GM19193 (cell line): ENCODE results near the gene TYMS.

Experiments used
- POLR2A ChIP-seq: IDR thresholded peaks from 4 replicates; pipeline ENCODE4 v1.6.1; 2011; ENCODE audit not compliant: insufficient read depth, insufficient read length; ENCODE audit errors: extremely low read depth

The TYMS gene

DNA sequence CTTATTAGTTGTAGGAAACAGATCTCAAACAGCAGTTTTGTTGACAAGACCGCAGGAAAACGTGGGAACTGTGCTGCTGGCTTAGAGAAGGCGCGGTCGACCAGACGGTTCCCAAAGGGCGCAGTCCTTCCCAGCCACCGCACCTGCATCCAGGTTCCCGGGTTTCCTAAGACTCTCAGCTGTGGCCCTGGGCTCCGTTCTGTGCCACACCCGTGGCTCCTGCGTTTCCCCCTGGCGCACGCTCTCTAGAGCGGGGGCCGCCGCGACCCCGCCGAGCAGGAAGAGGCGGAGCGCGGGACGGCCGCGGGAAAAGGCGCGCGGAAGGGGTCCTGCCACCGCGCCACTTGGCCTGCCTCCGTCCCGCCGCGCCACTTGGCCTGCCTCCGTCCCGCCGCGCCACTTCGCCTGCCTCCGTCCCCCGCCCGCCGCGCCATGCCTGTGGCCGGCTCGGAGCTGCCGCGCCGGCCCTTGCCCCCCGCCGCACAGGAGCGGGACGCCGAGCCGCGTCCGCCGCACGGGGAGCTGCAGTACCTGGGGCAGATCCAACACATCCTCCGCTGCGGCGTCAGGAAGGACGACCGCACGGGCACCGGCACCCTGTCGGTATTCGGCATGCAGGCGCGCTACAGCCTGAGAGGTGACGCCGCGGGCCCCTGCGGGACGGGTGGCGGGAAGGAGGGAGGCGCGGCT lies at the start of gene TYMS:
Gene TYMS, plus strand, starts transcription at position 343 of the 690 bp plus-strand sequence. Its CDS starts 90 bp downstream, at position 433.
- TF ChIP-seq POLR2A, result no peak

- no peak for TF ChIP-seq POLR2A
Measured at GRCh38 chr18:607930-608329, 49.5 kb upstream of the TYMS start.

- TF ChIP-seq POLR2A, result no peak
Measured at GRCh38 chr18:610214-610928, 47.1 kb upstream of the TYMS start.

DNA sequence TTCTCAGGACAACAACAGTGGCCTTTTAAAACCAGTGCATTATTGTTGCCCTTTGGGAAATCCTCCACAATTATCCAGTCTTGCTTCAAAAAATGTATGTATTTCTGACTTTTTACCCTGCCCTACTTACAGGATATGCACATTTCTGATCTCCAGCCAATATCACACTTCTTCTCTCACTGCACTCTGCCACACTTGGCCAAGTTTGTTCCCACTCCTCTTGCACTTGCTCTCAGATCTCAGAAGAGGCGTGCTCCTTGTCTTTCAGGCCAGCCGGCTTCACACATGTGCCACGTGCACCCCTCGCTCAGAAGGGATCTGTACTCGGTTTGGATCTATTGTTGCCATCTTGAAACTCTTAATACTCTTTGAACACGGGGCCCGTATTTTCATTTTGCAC lies 45.3 kb upstream of the TYMS start:
- no peak for TF ChIP-seq POLR2A

DNA sequence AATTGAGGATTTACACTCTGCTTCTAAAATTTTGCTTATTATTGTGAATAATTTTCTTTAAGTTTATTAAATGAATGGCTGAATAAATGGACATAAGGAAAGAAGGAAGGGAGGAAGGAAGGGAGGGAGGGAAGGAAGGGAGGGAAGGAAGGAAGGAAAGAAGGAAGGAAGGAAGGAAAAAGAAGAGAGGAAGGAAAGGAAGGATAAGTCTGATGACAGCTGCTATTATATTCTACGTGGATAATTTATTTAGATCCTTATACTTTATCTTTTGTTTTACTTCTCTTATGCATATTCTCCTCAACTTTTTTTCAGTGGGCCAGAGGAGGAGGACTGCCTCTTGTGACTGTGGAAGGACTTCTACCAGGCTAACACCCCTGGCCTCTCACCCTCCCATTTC lies 43.3 kb upstream of the TYMS start:
- no peak for TF ChIP-seq POLR2A

DNA sequence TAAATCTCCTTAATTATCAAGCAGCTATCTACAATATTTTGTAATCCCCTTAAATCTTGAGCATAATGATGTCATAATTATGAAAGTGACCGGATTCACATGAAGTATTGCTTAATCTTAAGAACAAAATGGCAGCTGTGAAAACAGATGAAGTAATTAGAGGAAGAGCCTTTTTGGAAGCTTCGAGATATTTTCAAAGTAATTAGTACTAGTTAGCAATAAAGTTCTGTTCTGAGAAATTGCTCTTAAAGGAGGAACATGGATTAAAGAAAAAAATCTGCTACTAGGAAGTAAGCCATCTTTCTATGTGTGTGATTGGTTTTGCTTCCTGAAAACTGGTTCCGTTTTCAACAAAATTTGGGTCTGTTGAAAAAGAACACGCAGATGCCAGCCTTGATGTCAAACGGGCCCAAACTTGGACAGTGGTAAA lies 42.3 kb upstream of the TYMS start:
- TF ChIP-seq POLR2A, result no peak

DNA sequence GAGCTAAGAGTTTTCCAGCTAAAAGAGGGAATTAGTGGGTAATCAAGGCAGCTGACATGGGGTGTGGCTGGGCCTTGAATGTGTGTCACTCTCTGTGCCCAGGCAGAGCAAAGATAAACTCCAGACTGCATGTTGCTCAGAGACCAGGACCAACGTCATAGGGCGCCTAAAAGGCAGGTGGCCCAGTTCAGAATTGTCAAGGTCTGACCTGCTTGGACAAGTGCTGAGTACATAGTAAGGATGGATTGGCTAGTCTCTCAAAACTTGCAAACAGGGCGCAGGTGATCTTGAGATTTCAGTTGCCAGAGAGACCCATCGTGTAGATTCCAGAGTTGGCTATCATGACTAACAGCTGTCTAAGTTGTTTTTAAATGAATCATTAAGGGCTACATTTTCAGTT lies 41.7 kb upstream of the TYMS start:
- no peak for TF ChIP-seq POLR2A

GRCh38 chr18:616380-616995 lies 41.0 kb upstream of the TYMS start:
- no peak for TF ChIP-seq POLR2A

DNA sequence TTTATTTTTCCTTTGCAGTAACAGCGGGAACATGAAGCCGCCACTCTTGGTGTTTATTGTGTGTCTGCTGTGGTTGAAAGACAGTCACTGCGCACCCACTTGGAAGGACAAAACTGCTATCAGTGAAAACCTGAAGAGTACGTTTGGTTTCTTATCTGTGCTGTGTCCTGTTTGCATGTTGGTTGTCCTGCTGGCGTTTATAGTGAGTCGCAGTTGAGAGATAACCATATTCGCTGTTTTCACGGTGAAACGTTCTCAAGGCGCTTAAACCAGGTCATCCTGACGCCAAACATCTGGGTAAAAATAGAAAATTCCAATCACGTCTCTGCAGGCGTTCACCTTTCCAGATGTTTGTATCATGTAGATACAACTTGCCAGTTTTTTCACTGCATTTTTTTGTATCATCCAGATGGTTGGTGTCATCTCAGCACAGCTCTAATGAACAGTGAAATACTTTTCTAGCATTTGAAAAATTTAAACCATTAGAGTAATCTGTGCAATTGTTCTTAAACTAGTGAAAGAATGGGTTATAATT lies 39.4 kb upstream of the TYMS start:
- no peak for TF ChIP-seq POLR2A

GRCh38 chr18:618618-619017 lies 38.8 kb upstream of the TYMS start:
- no peak for TF ChIP-seq POLR2A

DNA sequence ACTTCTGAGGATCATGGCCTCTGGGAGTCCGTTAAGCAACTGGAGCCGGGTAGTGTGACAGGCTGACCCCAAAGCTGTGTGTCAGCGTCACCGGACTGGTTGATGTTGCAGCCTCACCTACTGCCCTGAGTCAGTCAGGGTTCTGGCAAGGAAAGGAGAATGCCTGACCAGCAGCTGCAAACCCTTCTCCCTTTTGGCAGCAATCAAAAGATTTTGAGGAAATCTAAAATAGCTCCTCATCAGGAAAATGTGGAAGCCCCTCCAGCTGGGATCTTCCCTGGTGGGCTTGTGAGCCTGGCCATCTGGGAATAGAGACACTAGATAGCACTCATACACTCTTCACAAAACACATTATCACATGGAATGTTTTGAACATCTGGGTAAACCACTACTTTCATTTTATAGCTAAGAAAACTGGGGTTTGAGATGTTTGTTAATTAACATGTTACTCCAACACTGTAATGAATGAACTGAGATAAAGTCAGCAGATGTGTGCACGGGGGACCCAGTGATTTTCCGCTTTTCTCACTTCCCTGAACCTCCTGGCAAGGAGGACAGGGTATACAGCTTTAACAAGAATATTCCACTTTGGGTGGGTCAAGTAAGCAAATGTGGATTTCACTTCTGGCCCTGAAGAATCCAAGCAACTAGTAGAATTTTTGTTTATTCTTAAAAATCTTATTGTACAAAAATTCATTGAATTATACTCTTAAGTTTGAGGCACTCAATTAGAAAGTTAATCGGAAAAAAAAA lies 36.0 kb upstream of the TYMS start:
- no peak for TF ChIP-seq POLR2A

GRCh38 chr18:622289-622688 lies 35.2 kb upstream of the TYMS start:
- no peak for TF ChIP-seq POLR2A

DNA sequence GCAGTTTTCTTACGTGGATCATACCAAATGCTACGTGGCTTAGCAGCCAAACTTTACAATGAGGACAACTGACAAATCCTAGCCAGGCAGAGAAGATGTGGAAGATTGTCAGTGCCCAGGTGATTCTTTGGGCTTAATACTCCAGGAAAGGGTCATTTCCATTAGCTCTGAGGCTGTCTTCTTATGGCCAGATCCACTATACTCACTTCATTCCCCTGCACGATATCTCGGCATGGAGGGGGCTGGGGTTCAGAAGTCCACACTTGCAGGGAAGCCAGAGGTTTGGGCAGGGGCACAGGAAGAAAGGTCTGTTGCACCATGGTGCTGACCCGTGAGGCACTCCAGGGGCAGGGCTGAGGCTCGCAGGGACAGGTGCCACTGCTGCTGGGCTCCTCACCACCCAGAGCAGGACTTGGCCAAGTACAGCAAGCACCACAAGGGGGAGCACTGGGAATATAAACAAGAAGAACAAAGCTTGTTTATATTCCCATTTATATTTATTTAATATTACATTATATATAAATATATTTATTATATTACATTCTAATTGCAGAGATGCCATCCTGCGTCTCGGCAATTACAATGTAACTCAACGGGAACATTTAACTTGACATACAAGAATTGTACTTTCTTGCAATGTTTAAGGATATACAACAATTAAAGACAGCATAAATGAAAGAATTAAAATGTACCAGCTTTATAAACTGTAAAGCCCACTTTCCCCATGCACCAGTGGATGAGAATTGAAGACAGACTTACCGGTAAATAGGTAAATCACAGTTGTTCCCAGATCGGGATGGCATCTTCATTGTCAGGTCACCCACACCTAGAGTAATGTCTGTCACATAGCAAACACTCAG lies 33.5 kb upstream of the TYMS start:
- TF ChIP-seq POLR2A, result no peak

GRCh38 chr18:627231-627630 lies 30.2 kb upstream of the TYMS start:
- TF ChIP-seq POLR2A, result no peak
